Middle frontal gyrus (tissue), 1 donor: ENCODE data around the gene C13orf46.

Source experiments
- DNase-seq: peaks from one replicate; pipeline ENCODE4 v3.0.0-alpha.2; 2015; ENCODE audit warnings: low spot score; ENCODE audit errors: extremely low spot score

C13orf46 gene

GRCh38 chr13:114010401-114011101, 36.7 kb upstream of the C13orf46 start:
- DNase-seq, result no peak

- no peak for DNase-seq
Measured at GRCh38 chr13:114009590-114010400, 35.9 kb upstream of the C13orf46 start.

- DNase-seq, result no peak
Measured at GRCh38 chr13:114008964-114009589, 35.2 kb upstream of the C13orf46 start.

GRCh38 chr13:114007566-114007965, 33.7 kb upstream of the C13orf46 start:
- DNase-seq, result no peak

GRCh38 chr13:114005206-114005724, 31.4 kb upstream of the C13orf46 start:
- DNase-seq, result no peak

GRCh38 chr13:114004420-114005205, 30.7 kb upstream of the C13orf46 start:
- DNase-seq, result no peak

GRCh38 chr13:114002771-114003321, 29.0 kb upstream of the C13orf46 start:
- no peak for DNase-seq

- no peak for DNase-seq
Measured at GRCh38 chr13:114002009-114002544, 28.2 kb upstream of the C13orf46 start.

- DNase-seq, result no peak
Measured at GRCh38 chr13:114001331-114002008, 27.6 kb upstream of the C13orf46 start.

- no peak for DNase-seq
Measured at GRCh38 chr13:114000151-114001040, 26.5 kb upstream of the C13orf46 start.

GRCh38 chr13:113999618-113999910, 25.7 kb upstream of the C13orf46 start:
- DNase-seq, result no peak

GRCh38 chr13:113998781-113999617, 25.1 kb upstream of the C13orf46 start:
- no peak for DNase-seq

- DNase-seq, result no peak
Measured at GRCh38 chr13:113997845-113998751, 24.2 kb upstream of the C13orf46 start.

GRCh38 chr13:113996912-113997745, 23.3 kb upstream of the C13orf46 start:
- DNase-seq, result no peak

GRCh38 chr13:113996081-113996911, 22.4 kb upstream of the C13orf46 start:
- no peak for DNase-seq
